Measurements from ENCODE around the gene ATP2B2. TPM values are rescaled to one million over a fixed set of nuclear protein-coding genes. Genes with fewer than 3 reads are reported as not detected.

Gene ATP2B2
- polyA plus RNA-seq, 3 donors, result 0.47 to 1.2 (median 0.58) TPM

DNA sequence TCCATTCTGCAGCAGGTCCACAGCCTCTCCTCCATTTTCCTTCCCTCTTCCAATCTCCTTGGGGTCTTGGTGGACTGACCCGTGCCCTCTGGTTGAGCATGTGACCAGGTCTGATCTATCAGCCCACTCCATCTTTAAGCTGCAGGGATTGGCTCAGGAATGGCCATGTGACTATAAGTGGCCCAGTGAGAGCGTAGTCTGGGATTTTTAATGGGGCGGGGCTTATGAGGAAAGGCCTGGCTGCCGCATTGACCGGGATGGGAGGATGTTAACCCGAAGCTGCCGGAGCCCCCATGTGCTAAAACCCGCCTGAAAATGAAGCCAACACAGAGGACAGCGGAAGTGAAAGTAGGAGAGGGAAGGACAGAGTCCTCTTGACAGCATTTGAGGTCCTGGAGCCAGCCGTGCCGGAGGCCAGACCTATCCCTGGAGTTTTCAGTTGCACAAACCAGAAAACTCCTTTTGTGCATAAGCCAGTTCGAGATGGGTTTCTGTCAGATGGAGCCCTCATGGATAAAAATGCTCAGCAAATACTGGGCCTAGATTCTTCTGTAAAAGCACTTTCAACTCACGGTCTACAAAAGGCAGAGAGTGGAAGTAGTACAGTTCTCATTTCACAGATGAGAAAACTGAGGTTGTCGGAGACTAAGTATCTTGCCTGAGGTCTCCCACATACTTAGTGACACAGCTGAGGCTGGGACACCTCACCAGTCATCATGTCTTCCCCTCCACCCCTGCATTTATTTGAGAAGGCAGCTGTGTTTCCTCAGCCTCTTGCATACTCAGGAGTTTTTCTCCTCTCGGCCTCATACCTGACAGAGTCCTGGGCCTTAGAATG lies 61.9 kb downstream of the ATP2B2 start:
- no peak for DNase-seq (ENCODE audit: extremely low read depth in 1 of 11, low read depth in 9 of 11, low spot score in 4 of 11)

- no peak for DNase-seq (ENCODE audit: extremely low read depth in 1 of 11, low read depth in 9 of 11, low spot score in 4 of 11)
Observed at GRCh38 chr3:10442151-10442795, 63.1 kb downstream of the ATP2B2 start.

DNA sequence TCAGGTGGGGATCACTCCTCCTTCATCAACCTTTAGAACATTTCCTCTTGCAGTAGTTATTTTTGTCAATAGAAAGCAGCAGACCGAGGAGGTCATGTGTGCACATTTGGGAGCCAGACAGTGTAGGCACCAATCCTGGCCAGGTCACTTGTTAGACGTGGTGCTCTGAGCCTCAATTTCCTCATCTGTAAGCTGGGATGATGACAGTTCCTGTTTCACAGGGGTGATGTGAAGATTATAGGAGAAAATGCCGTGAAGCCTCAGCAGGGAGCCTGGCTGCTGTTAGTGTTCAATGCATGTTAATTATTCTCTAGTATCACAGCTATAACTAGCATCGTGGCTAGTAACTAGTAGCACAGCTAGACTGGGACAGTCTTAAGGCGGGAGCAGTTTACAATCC lies 64.7 kb downstream of the ATP2B2 start:
- DNase-seq (ENCODE audit: extremely low read depth in 1 of 11, low read depth in 9 of 11, low spot score in 4 of 11), result no peak

- no peak for DNase-seq (ENCODE audit: extremely low read depth in 1 of 11, low read depth in 9 of 11, low spot score in 4 of 11)
Observed at GRCh38 chr3:10438902-10439610, 66.3 kb downstream of the ATP2B2 start.

DNA sequence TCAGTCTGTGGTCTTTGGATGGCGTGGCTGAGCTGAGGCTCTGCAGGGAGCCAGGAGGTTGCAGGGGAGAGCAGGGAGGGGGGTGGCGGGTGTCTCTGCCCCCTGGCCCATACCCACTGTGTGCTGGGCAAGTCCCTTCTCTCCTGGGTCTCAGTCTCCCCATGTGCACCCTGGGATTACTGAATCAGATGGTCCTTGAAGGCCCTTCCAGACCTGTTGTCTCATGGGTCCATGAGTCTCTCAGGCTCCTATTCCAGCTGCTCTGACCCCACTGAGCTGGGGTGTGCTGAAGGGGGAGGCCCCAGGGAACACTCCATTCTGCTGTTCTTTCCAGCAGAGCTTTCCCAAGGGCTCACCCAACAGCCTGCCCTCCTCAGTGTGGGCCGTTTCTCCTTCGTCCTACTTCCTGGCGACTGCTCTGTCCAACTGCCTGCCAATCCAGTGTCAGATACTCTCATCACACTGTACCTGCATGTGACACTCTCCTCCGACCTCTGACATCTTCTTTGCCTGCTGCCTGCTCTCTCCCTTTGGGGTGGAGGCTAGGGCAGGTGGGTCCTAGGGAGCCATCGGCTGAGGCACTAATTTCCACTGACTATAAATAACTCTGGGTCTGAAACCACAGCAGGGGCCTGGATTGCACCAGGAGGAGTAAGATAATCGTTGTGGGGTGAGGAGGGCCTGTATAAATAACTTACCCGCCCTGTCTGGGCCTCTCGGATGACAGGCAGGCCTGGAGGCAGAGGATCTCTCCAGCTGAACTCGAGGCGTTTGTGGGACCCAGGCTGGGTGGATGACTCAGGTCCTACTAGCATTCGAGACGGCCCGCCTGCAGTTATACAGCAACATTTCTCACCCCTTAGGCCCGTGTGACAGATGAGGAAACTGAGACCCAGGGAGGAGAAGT lies 67.1 kb downstream of the ATP2B2 start:
- DNase-seq (ENCODE audit: extremely low read depth in 1 of 11, low read depth in 9 of 11, low spot score in 4 of 11), result peak in 3 of 11 donors; percentile 15 to 37 (median 30)

DNA sequence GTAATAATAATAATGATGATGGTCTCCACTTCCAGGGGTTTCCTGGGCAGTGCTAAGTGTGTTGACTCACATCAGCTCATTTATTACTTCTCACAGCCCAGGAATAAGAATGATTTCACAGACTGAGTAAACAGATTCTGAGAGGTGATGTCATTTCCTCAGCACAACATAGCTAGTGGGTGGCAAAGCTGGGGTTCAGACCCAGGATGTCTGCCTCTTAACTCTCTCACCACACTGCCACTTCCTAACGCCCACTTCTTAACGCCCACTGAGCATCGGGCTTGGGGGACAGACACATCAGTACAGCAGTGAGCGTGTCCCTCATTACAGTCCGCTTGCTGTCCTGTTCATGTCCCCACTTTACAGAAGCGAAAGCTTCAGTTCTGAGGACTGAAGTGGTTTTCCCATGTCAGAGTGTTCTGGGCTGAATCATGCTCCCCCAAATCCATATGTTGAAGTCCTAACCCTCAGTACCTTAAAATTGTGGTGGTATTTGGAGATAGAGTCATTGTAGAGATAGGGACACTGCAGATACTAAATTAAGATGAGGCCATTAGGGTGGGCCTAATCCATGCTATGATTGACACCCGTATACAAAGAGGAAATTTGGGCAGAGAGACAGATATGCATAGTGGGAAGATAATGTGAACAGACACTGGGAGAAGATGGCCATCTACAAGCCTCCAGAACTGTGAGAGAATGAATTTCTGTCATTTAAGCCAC lies 68.0 kb downstream of the ATP2B2 start:
- no peak for DNase-seq (ENCODE audit: extremely low read depth in 1 of 11, low read depth in 9 of 11, low spot score in 4 of 11)

DNA sequence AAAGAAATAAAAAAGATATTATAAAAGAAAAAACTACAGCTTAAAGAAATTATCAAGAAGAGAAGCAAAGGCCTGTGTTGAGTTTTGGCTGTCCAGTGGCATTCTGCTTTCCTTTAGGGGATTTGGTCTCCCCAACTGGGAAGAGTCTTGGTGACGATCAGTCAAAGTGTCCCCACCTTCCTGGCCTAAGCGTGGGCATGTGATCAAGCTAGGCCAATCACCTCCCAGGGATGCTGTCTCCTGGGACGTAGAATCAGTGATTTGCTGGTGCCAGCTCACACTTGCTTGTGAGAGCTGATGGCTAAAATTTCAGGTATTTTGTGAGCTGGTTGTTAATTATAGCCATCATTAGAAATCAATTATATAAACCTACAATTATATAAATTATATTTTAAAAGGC lies 69.5 kb downstream of the ATP2B2 start:
- no peak for DNase-seq (ENCODE audit: extremely low read depth in 1 of 11, low read depth in 9 of 11, low spot score in 4 of 11)

DNA sequence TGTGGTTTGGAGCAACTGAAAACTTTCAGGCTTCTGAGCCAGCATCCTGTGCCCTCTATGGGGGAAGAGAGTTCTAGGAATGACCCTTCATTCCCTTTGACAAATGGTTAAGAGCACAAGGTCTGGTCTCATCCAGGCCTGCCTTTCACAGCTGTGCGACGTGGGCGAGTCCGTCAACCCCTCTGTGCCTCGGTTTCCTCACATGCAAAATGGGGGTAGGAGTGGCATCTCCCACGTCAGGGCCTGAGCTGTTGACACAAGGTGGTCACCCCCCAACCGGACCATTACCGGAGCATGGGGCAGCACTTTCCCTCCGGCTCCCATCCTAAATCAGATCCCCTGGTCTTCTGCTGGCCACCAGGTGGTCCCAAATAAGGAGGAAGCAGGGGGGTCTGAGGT lies 70.4 kb downstream of the ATP2B2 start:
- DNase-seq (ENCODE audit: extremely low read depth in 1 of 11, low read depth in 9 of 11, low spot score in 4 of 11), result no peak

DNA sequence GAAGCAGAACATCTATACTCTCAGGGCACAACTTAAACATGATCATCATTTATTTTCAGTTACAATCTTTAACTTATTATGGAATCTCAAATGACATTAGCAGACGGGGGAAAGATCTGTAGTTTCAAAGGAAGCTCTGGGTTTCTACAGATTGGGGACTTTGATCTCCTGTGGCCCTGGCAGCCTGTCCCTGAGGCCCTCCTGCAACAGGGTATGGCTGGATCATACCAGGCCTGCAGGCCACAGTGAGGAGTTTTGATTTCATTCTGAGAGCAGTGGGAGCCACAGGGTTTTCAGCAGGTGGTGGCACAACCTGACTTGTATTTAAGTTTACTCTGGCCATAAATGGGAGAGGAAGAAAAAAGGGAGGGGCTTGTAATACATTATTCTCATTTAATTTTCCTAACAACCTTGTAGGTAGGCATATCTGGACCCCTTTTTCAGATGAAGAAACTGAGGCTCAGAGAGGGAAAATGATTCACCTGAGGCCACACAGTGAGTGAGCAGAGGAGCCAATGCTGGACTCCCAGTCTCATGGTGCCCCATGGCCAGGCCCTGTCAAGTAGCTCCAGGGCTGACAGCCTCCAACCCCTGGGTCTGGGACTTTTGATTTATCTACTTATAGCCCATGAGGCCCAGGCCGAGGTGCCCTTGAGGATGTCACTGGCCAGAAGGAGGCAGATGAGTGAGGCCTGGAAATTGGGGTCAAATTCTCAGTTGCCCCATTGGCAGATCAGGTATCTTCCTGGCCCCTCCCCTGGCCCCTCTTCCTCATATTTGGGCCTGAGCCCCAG lies 71.0 kb downstream of the ATP2B2 start:
- no peak for DNase-seq (ENCODE audit: extremely low read depth in 1 of 11, low read depth in 9 of 11, low spot score in 4 of 11)

GRCh38 chr3:10432931-10433330 lies 72.5 kb downstream of the ATP2B2 start:
- DNase-seq (ENCODE audit: extremely low read depth in 1 of 11, low read depth in 9 of 11, low spot score in 4 of 11), result peak in 4 of 11 donors; percentile 10 to 29 (median 18)

GRCh38 chr3:10432156-10432845 lies 73.1 kb downstream of the ATP2B2 start:
- DNase-seq (ENCODE audit: extremely low read depth in 1 of 11, low read depth in 9 of 11, low spot score in 4 of 11), result no peak

DNA sequence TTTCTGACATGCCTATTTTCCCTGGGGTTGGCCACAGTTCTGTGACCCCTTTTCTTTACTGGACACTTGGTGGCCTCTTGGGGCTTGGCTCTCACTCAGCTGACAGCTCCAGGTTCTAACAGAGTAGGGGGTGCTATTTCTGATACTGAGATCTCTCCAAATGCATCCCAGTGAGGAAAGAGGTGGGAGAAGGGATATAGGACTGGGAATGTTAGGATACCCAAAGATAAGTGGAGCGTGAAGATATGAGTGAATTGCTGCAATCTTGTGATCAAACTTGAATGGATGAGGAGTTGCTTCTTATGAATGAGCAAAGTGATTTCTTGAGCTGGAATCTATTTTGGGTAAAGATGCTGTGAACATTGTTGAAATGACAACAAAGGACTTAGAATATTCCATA lies 74.6 kb downstream of the ATP2B2 start:
- no peak for DNase-seq (ENCODE audit: extremely low read depth in 1 of 11, low read depth in 9 of 11, low spot score in 4 of 11)

DNA sequence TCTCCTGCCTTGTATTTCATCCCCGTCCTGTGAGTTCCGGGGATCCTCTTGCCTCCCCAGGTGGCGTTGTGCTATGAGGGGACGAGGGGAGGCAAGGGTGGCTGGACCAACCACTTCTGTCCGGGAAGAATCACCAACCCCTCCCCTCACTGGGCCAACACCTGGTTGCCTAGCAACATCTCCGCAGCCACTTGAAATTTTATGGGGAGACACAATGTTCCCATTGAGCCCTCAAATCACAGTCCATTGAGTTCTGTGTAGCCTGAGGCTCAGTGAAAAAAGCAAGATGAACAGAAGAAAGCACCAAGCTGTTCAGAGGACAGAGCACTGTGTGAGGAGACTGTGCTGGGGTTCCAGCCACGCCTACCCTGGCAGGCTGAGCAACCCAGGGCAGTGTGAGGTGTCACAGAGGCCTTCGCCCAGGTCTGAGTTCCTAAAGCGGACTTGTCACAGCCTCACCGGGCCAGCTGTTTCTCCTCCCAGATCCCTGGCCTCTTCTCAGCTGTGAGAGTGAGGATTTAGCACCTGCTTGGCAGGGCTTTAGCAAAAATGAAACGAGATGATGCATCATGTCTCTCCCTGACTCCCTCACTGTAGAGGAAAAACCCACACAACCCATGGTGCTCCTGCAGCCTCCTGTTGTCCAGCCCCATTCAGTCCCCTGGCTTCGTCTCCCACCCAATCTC lies 76.8 kb downstream of the ATP2B2 start:
- no peak for DNase-seq (ENCODE audit: extremely low read depth in 1 of 11, low read depth in 9 of 11, low spot score in 4 of 11)

- DNase-seq (ENCODE audit: extremely low read depth in 1 of 11, low read depth in 9 of 11, low spot score in 4 of 11), result no peak
Observed at GRCh38 chr3:10426346-10427220, 78.8 kb downstream of the ATP2B2 start.

DNA sequence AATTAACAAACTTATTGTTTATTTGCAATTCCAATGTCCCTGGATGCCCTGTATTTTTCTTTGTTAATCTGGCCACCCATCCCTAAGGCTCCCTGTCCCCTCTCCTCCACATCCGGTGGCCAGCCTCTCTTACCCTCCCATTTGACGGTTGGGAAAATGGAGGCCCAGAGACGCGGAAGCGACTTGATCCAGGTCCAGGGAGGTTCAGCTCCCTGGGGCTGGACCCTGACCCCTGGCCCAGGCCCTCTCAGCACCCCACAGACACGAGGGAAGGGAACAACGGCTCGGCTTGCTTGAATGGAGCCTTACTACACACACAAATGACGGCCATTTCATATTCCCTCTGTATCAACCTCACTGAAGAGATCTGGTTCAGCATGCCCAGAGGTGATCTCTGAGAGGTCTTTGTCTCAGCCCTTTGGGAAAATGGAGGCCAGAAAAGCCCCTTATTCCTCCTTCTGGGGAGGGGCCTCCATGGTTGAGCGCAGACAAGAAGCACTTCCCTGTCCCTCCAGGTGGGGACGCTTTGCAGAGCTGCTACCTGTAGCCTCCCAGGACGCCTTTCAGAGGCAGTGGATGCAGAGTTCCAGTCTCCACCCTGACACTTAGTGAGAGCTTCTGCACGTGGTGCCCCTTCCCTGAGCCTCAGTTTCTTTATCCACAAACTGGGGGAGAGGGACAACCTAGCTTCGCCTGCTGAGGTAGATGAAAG lies 82.1 kb downstream of the ATP2B2 start:
- DNase-seq (ENCODE audit: extremely low read depth in 1 of 11, low read depth in 9 of 11, low spot score in 4 of 11), result no peak

All from renal cortex interstitium (tissue), 11 donors.